K562 (cell line): ENCODE measurements around the gene JPT1. TPM values are rescaled to one million over a fixed set of nuclear protein-coding genes. Genes with fewer than 3 reads are reported as not detected.
A peak's percentile ranks its signal among the peaks of the same experiment; 100 is the strongest.

Experiments
- GTF2E2 ChIP-seq: fragments of 200-800 bp; sonication (Bioruptor generic); IDR thresholded peaks from 2 replicates; pipeline ENCODE4 v1.6.1; 2016; ENCODE audit warnings: missing genetic modification characterization, missing compliant biosample characterization
- HNRNPK ChIP-seq: fragments of 200-400 bp; formaldehyde crosslinking; IDR thresholded peaks from one replicate; pipeline ENCODE4 v1.6.1; 2018; ENCODE audit warnings: mild to moderate bottlenecking, low read depth, low read length; ENCODE audit not compliant: poor library complexity, severe bottlenecking
- HSF4 ChIP-seq: fragments of 250-450 bp; sonication (Bioruptor Pico); IDR thresholded peaks from 2 replicates; pipeline ENCODE4 v2.1.2; 2022; ENCODE audit warnings: mild to moderate bottlenecking, moderate library complexity, borderline replicate concordance
- IRF2 ChIP-seq: sonication (generic); formaldehyde crosslinking; IDR thresholded peaks from 2 replicates; pipeline ENCODE4 v1.8.1; 2022; ENCODE audit warnings: mild to moderate bottlenecking, missing genetic modification reagents
- PRPF4 ChIP-seq: fragments of 200-400 bp; formaldehyde crosslinking; IDR thresholded peaks from one replicate; pipeline ENCODE4 v1.6.1; 2017; ENCODE audit warnings: low read length, low read depth, mild to moderate bottlenecking; ENCODE audit not compliant: insufficient read depth, poor library complexity, severe bottlenecking
- RAD21 ChIP-seq, 2 experiments: fragments of 250-450 bp in 1 of 2; fragments of 450-650 bp in 1 of 2; sonication (Bioruptor Pico) in 1 of 2; formaldehyde crosslinking in 1 of 2; IDR thresholded peaks in 1 of 2; conservative IDR thresholded peaks in 1 of 2; 2 replicates each; pipeline versions ENCODE4 v1.4.0 to v1.8.0; 2020 to 2022; ENCODE audit warnings: mild to moderate bottlenecking in 2 of 2, moderate library complexity in 1 of 2
- YY1 ChIP-seq, 3 experiments: IDR thresholded peaks; 2 replicates each; pipeline ENCODE4 v1.6.1; 2011; ENCODE audit warnings: low read length in 2 of 3, mild to moderate bottlenecking in 2 of 3, moderate library complexity in 2 of 3, borderline replicate concordance in 1 of 3, control low read depth in 1 of 3, low read depth in 1 of 3; ENCODE audit not compliant: insufficient read depth in 3 of 3, insufficient replicate concordance in 2 of 3, control insufficient read depth in 1 of 3, insufficient read length in 1 of 3; ENCODE audit errors: extremely low read depth in 1 of 3
- ZFPM2 ChIP-seq: fragments of 250-450 bp; sonication (Bioruptor Pico); IDR thresholded peaks from 2 replicates; pipeline ENCODE4 v1.5.1; 2022; ENCODE audit warnings: mild to moderate bottlenecking
- ZNF124 ChIP-seq: sonication (generic); formaldehyde crosslinking; IDR thresholded peaks from 2 replicates; pipeline ENCODE4 v1.8.1; 2022; ENCODE audit warnings: missing genetic modification reagents
- ZNF436 ChIP-seq: fragments of 250-450, 450-650 bp; sonication (Bioruptor Pico); formaldehyde crosslinking; IDR thresholded peaks from 2 replicates; pipeline ENCODE4 v1.7.0; 2020; ENCODE audit warnings: mild to moderate bottlenecking
- polyA plus RNA-seq, 8 experiments: library from polyadenylated mRNA; depleted of rRNA in 4 of 8; stranded (reverse) in 5 of 8; unstranded in 3 of 8; fragments of >200 nt; fragmentation: Nextera tagmentation in 2 of 8; fragmentation: Illumina TruSeq in 1 of 8; extraction: Ambion mirVana in 2 of 8; extraction: Trizol in 1 of 8; gene quantifications; 2 replicates each; pipeline versions ENCODE4 v1.2.1 to v1.2.3, GENCODE V29; 2011 to 2014; ENCODE audit warnings: inconsistent platforms in 1 of 8, missing spikeins in 1 of 8
- total RNA-seq, 7 experiments: library from RNA; depleted of rRNA in 6 of 7; stranded (reverse); fragments of >200 nt in 6 of 7; fragmentation: Illumina TruSeq in 2 of 7; extraction: Trizol in 2 of 7; gene quantifications; 2 replicates each; pipeline versions ENCODE4 v1.2.1 to v1.2.3, GENCODE V29; 2011 to 2021; ENCODE audit warnings: low replicate concordance in 1 of 7

JPT1 gene
- total and polyA plus RNA-seq, 9 of the 15 experiments (the other 6 are each of a cell fraction or from before 2014, with no cell fraction given) = 56.7 to 292 (median 144) TPM

DNA sequence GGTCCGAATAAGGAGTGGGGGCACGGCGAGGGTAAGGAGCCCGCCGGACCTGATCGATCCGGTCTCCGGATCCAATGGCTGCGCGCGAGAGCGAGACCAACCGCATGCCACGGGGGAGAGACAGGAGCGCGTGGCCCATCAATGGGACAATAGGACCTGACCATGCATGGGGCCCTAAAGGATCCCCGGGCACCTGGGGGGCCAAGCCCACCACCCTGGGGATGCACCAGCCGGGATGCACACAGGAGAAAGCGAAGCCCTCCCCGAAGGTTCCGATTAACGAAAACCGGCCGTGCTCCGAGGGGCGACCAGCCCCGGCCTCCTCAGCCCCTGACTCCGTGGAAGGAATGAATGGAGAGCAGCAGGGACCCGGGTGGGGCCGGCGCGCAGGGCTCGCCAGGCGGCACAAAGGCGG is 525 bp downstream of the JPT1 start (continued):
- TF ChIP-seq ZNF124 (CRISPR knock-in tag) = no peak
- TF ChIP-seq ZFPM2 (CRISPR knock-in tag) = no peak
- TF ChIP-seq HSF4 (CRISPR knock-in tag) = no peak
- TF ChIP-seq YY1 (IDR thresholded peaks at IDR 0.05; ENCODE audit: borderline replicate concordance in 1 of 3, control insufficient read depth in 1 of 3, extremely low read depth in 1 of 3, insufficient read depth in 3 of 3, insufficient read length in 1 of 3, insufficient replicate concordance in 2 of 3, low read depth in 1 of 3, low read length in 2 of 3) = peak in 2 of 3 experiments; percentile 41 to 67
- TF ChIP-seq HNRNPK = no peak
- 0 out of 2 replicates have a peak, but pooled peaks have one; percentile 7 for TF ChIP-seq GTF2E2 (tag)
- TF ChIP-seq PRPF4 = no peak
- TF ChIP-seq IRF2 (CRISPR knock-in tag) = no peak
- TF ChIP-seq RAD21 (CRISPR knock-in tag; conservative IDR thresholded peaks at IDR 0.05 in 1 of 2, IDR thresholded peaks at IDR 0.05 in 1 of 2) = no peak
- no peak for TF ChIP-seq ZNF436
